Osteoblast (primary cell): ENCODE data around the gene THRSP. TPM values are rescaled to one million over a fixed set of nuclear protein-coding genes. Genes with fewer than 3 reads are reported as not detected.

Experiments used
- DNase-seq: peaks from one replicate; pipeline ENCODE4 v3.0.0; 2011; ENCODE audit warnings: low spot score, mixed read lengths; ENCODE audit not compliant: insufficient read length; ENCODE audit errors: missing footprints
- H2AFZ ChIP-seq: 2 replicates; pipeline ENCODE4 v1.6.0; 2011; ENCODE audit warnings: mild to moderate bottlenecking, low read length
- H3K27ac ChIP-seq: 2 replicates; pipeline ENCODE4 v1.5.1; 2011; ENCODE audit warnings: mild to moderate bottlenecking, low read depth, low read length, moderate library complexity
- H3K27me3 ChIP-seq: 2 replicates; pipeline ENCODE4 v1.6.0; 2012; ENCODE audit warnings: mild to moderate bottlenecking, control low read depth, inconsistent platforms, low read length, moderate library complexity; ENCODE audit not compliant: insufficient read depth
- H3K36me3 ChIP-seq: 2 replicates; pipeline ENCODE4 v1.5.1; 2011; ENCODE audit warnings: mild to moderate bottlenecking, low read length, control low read depth, moderate library complexity; ENCODE audit not compliant: insufficient read depth
- H3K4me1 ChIP-seq: 2 replicates; pipeline ENCODE4 v1.5.1; 2011; ENCODE audit warnings: mild to moderate bottlenecking, low read length, control low read depth, moderate library complexity; ENCODE audit not compliant: insufficient read depth
- H3K4me2 ChIP-seq: 2 replicates; pipeline ENCODE4 v1.6.0; 2011; ENCODE audit warnings: mild to moderate bottlenecking, low read length; ENCODE audit not compliant: insufficient read depth
- H3K4me3 ChIP-seq: fragments of 200-600 bp; sonication (generic); 3 replicates; pipeline ENCODE4 v1.5.1; 2012; ENCODE audit warnings: mild to moderate bottlenecking, low read length, inconsistent platforms; ENCODE audit not compliant: insufficient read depth
- H3K79me2 ChIP-seq: 2 replicates; pipeline ENCODE4 v1.6.0; 2012; ENCODE audit warnings: mild to moderate bottlenecking, low read length, control low read depth, inconsistent platforms; ENCODE audit not compliant: insufficient read depth
- H3K9me3 ChIP-seq: 2 replicates; pipeline ENCODE4 v1.5.1; 2011; ENCODE audit warnings: low read depth, low read length, control low read depth
- H4K20me1 ChIP-seq: 2 replicates; pipeline ENCODE4 v1.6.0; 2012; ENCODE audit warnings: mild to moderate bottlenecking, low read length, control low read depth; ENCODE audit not compliant: insufficient read depth
- CTCF ChIP-seq: IDR thresholded peaks from 2 replicates; pipeline ENCODE4 v1.5.1; 2011; ENCODE audit warnings: mild to moderate bottlenecking, low read depth, low read length, moderate library complexity; ENCODE audit errors: extremely low read depth
- total RNA-seq: library from RNA; depleted of rRNA; stranded (reverse); fragments of >200 nt; gene quantifications from 2 replicates; pipeline ENCODE4 v1.2.3, GENCODE V29; 2012

THRSP gene
- total RNA-seq, 1 donor = not detected

- no peak for TF ChIP-seq CTCF
- H3K27me3 ChIP-seq = no peaks in the 10 kb centered on the region
- H3K4me1 ChIP-seq = peaks cover 18% of the 10 kb centered on the region
- peak overlapping the region; percentile 82 for H3K4me3 ChIP-seq
- peak overlapping the region; percentile 92 for H2AFZ ChIP-seq
- DNase-seq = no peak
- H3K36me3 ChIP-seq = no peaks in the 10 kb centered on the region
- H3K4me2 ChIP-seq = peak overlapping the region; percentile 93
- peaks cover 40% of the 10 kb centered on the region for H4K20me1 ChIP-seq
- peaks cover 64% of the 10 kb centered on the region for H3K79me2 ChIP-seq
- H3K27ac ChIP-seq = peak overlapping the region; percentile 91
- H3K9me3 ChIP-seq = no peaks in the 10 kb centered on the region
These were observed 14.8 kb downstream of the THRSP start for GRCh38 chr11:78078218-78079167.

- Histone ChIP-seq H3K4me1 (peaks cover 18% of the 10 kb centered on the region), H2AFZ (peak within 1 kb of the TSS; percentile 92), H4K20me1 (peaks cover 37% of the 10 kb centered on the region), H3K27me3 (no peaks in the 10 kb centered on the region), H3K4me2 (peak within 1 kb of the TSS; percentile 93), H3K79me2 (peaks cover 55% of the 10 kb centered on the region), H3K4me3 (peak within 1 kb of the TSS; percentile 82), H3K9me3 (no peaks in the 10 kb centered on the region), H3K27ac (peak within 1 kb of the TSS; percentile 91), H3K36me3 (no peaks in the 10 kb centered on the region)
- TF ChIP-seq CTCF = no peak
- DNase-seq = peak; percentile 93
These were observed 15.8 kb downstream of the THRSP start, which contains the start of gene NDUFC2 for GRCh38 chr11:78079232-78080083. Gene NDUFC2 (minus strand): TSS chr11:78079862. CDS start chr11:78079744, 118 bp downstream.

DNA sequence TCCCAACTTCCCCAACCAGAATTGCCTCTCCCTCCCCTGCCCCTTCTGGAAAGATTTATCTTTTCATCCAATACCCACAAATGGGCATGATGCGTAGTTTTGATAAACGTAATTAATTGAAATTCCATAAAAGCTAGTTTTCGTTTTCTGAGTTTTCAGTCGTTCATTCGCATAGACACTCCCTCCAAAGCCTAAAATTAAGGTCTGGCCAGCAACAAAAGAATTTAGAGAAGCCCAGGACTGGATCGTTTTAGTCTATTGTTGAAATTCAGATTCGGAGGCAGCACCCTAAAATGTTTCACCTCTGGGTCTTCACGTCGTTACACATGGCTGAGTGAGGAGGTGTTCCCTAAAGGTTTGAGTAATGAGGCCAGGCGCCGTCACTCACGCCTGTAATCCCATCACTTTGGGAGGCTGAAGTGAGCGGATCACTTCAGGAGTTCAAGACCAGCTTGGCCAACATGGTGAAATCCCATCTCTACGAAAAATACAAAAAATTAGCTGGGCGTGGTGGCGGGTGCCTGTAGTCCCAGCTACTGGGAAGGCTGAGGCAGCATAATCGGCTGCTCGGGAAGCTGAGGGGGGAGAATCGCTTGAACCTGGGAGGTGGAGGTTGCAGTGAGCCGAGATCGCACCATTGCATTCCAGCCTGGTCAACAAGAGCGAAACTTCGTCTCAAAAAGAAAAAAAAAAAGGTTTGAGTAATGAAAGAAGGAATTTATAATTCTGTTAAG is 16.6 kb downstream of the THRSP start:
- H3K4me1 ChIP-seq = peaks cover 18% of the 10 kb centered on the region
- peaks cover 47% of the 10 kb centered on the region for H3K79me2 ChIP-seq
- peak overlapping the region; percentile 93 for H3K4me2 ChIP-seq
- H4K20me1 ChIP-seq = peaks cover 30% of the 10 kb centered on the region
- no peak for DNase-seq
- no peaks in the 10 kb centered on the region for H3K27me3 ChIP-seq
- no peak for TF ChIP-seq CTCF
- peak overlapping the region; percentile 91 for H3K27ac ChIP-seq
- H3K9me3 ChIP-seq = no peaks in the 10 kb centered on the region
- no peaks in the 10 kb centered on the region for H3K36me3 ChIP-seq
- peak overlapping the region; percentile 82 for H3K4me3 ChIP-seq
- peak overlapping the region; percentile 92 for H2AFZ ChIP-seq
